A549 (cell line): Measurements from ENCODE around the gene PNMT. TPM values are rescaled to one million over a fixed set of nuclear protein-coding genes. Genes with fewer than 3 reads are reported as not detected.
A peak's percentile ranks its signal among the peaks of the same experiment; 100 is the strongest.

Experiments
- ATAC-seq, 2 experiments: fragments of 200-7000 bp in 1 of 2; fragments of >200 bp in 1 of 2; cut with Nextera tagmentation in 1 of 2; cut with Tn5 transposase in 1 of 2; 3 replicates each; pipeline versions ENCODE4 v1.8.0 to v1.9.1; 2018 to 2020; ENCODE audit warnings: mild to moderate bottlenecking in 1 of 2, moderate library complexity in 1 of 2
- CTCF ChIA-PET: fragments of 300-600 bp; sonication (Branson Sonifier 250); formaldehyde crosslinking; extraction: SDS; loops from one replicate; lab custom pipeline; 2021; ENCODE audit warnings: antibody characterized with exemption, inconsistent platforms; lab: Yijun Ruan, JAX
- POLR2A ChIA-PET: fragments of 350-600 bp; formaldehyde crosslinking; extraction: SDS; loops from one replicate; lab custom pipeline; 2021; ENCODE audit warnings: antibody characterized with exemption, inconsistent platforms; lab: Yijun Ruan, JAX
- DNase-seq, 2 experiments: peaks; one replicate each; pipeline versions ENCODE4 v3.0.0 to v3.0.0-alpha.2; 2011 to 2016; ENCODE audit warnings: low read depth in 1 of 2, low spot score in 1 of 2
- FAIRE-seq: peaks from 2 replicates; lab custom pipeline; 2011; peaks lifted over from hg19 to GRCh38; lab: Jason Lieb, UNC
- H3K27ac ChIP-seq, 2 experiments: fragments of >200 bp; sonication (Bioruptor Twin); formaldehyde crosslinking; 3 replicates each; pipeline ENCODE4 v1.5.1; 2016 to 2017
- H3K4me1 ChIP-seq: fragments of >200 bp; sonication (Bioruptor Twin); formaldehyde crosslinking; 3 replicates; pipeline ENCODE4 v1.6.1; 2016
- H3K4me2 ChIP-seq: fragments of >200 bp; sonication (Bioruptor Twin); formaldehyde crosslinking; 3 replicates; pipeline ENCODE4 v1.6.1; 2016
- H3K4me3 ChIP-seq: fragments of >200 bp; sonication (Bioruptor Twin); formaldehyde crosslinking; 3 replicates; pipeline ENCODE4 v1.5.1; 2016
- H3K9me3 ChIP-seq: fragments of >200 bp; sonication (Bioruptor Twin); formaldehyde crosslinking; 3 replicates; pipeline ENCODE4 v1.6.1; 2016
- BCL3 ChIP-seq: fragments of >200 bp; sonication (Bioruptor Twin); formaldehyde crosslinking; IDR thresholded peaks from 3 replicates; pipeline ENCODE4 v1.6.1; 2016
- CHD4 ChIP-seq: fragments of 200-600 bp; sonication (generic); IDR thresholded peaks from 2 replicates; pipeline ENCODE4 v1.6.1; 2016; ENCODE audit warnings: antibody characterized with exemption, mild to moderate bottlenecking, borderline replicate concordance
- EP300 ChIP-seq, 2 experiments: fragments of >200 bp; sonication (Bioruptor Twin); formaldehyde crosslinking; IDR thresholded peaks; 2 replicates in 1 of 2; 3 replicates in 1 of 2; pipeline ENCODE4 v1.6.1; 2016 to 2017
- HMGXB4 ChIP-seq: fragments of 250-450 bp; sonication (Bioruptor Pico); IDR thresholded peaks from 2 replicates; pipeline ENCODE4 v1.5.0; 2021; ENCODE audit warnings: mild to moderate bottlenecking, moderate library complexity, borderline replicate concordance
- JUN ChIP-seq, 2 experiments: fragments of >200 bp; sonication (Bioruptor Twin); formaldehyde crosslinking; IDR thresholded peaks; 2 replicates in 1 of 2; 3 replicates in 1 of 2; pipeline ENCODE4 v1.6.1; 2016 to 2017
- MAX ChIP-seq: IDR thresholded peaks from 2 replicates; pipeline ENCODE4 v1.6.1; 2012
- MAZ ChIP-seq: fragments of 150-350 bp; IDR thresholded peaks from 2 replicates; pipeline ENCODE4 v1.6.1; 2014; ENCODE audit warnings: antibody characterized with exemption, low read depth, low read length, borderline replicate concordance
- MYC ChIP-seq: IDR thresholded peaks from 2 replicates; pipeline ENCODE4 v1.6.1; 2012; ENCODE audit warnings: mild to moderate bottlenecking, inconsistent platforms, low read length, improper control_type of control experiment, borderline replicate concordance
- NPAS2 ChIP-seq: fragments of 250-450 bp; sonication (Bioruptor Pico); IDR thresholded peaks from 2 replicates; pipeline ENCODE4 v1.8.0; 2022; ENCODE audit warnings: mild to moderate bottlenecking, moderate library complexity, borderline replicate concordance
- NR3C1 ChIP-seq: fragments of >200 bp; sonication (Bioruptor Twin); formaldehyde crosslinking; IDR thresholded peaks from 3 replicates; pipeline ENCODE4 v1.6.1; 2017
- PHF8 ChIP-seq: fragments of 200-600 bp; sonication (generic); IDR thresholded peaks from 2 replicates; pipeline ENCODE4 v1.6.1; 2016; ENCODE audit warnings: low read depth, mild to moderate bottlenecking, antibody characterized with exemption, moderate library complexity, borderline replicate concordance
- RAD21 ChIP-seq, 2 experiments: fragments of >200 bp in 1 of 2; sonication (Bioruptor Twin) in 1 of 2; formaldehyde crosslinking in 1 of 2; IDR thresholded peaks in 1 of 2; conservative IDR thresholded peaks in 1 of 2; 2 replicates in 1 of 2; 3 replicates in 1 of 2; pipeline ENCODE4 v1.6.1; 2012 to 2018; ENCODE audit warnings: inconsistent platforms in 1 of 2
- RARB ChIP-seq: fragments of 250-450 bp; sonication (Bioruptor Pico); IDR thresholded peaks from 2 replicates; pipeline ENCODE4 v1.8.0; 2021; ENCODE audit warnings: mild to moderate bottlenecking, moderate library complexity
- SREBF2 ChIP-seq: fragments of 450-650 bp; IDR thresholded peaks from 2 replicates; pipeline ENCODE4 v1.6.1; 2014; ENCODE audit warnings: mild to moderate bottlenecking, moderate library complexity
- ZFP36 ChIP-seq: fragments of 450-650 bp; IDR thresholded peaks from 2 replicates; pipeline ENCODE4 v1.6.1; 2014; ENCODE audit warnings: borderline replicate concordance; ENCODE audit not compliant: partially characterized antibody
- ZNF302 ChIP-seq: fragments of 250-450 bp; sonication (Bioruptor Pico); IDR thresholded peaks from 2 replicates; pipeline ENCODE4 v1.9.0; 2021; ENCODE audit warnings: inconsistent platforms, mild to moderate bottlenecking, moderate library complexity
- ZSCAN20 ChIP-seq: fragments of 250-450 bp; sonication (Bioruptor Pico); IDR thresholded peaks from 2 replicates; pipeline ENCODE4 v1.8.0; 2022; ENCODE audit warnings: mild to moderate bottlenecking, moderate library complexity
- WGBS: methylation state at CpG from one replicate; pipeline ENCODE4 v1.1.6; 2017; ENCODE audit errors: missing lambda C conversion rate; 5-methylcytosine and 5-hydroxymethylcytosine counted together
- polyA plus RNA-seq, 4 experiments: library from polyadenylated mRNA; depleted of rRNA in 3 of 4; stranded (reverse); fragments of >200 nt; fragmentation: RNase III in 1 of 4; extraction: RNeasy Plus Mini Kit Qiagen cat#74134 plus additional on column Dnase treatment in 1 of 4; gene quantifications; 2 replicates in 3 of 4; 3 replicates in 1 of 4; pipeline ENCODE4 v1.2.3, GENCODE V29; 2011 to 2017

PNMT gene
- polyA plus RNA-seq, 2 of the 4 experiments (the other 2 are of a cell fraction): not detected

- TF ChIP-seq HMGXB4 (CRISPR knock-in tag) (no peak), BCL3 (0 out of 3 replicates have a peak, but pooled peaks have one; percentile 8), MYC (no peak), JUN (IDR thresholded peaks at IDR 0.05) (peak in 1 of 2 experiments; percentile 75; a peak in 2 of 5 replicates)
Observed at GRCh38 chr17:39700148-39700987, 32.1 kb downstream of the PNMT start (continued).

GRCh38 chr17:39701012-39701783, 32.9 kb downstream of the PNMT start:
- FAIRE-seq: no peak
- peak overlapping the region; percentile 81 for H3K4me2 ChIP-seq
- TF ChIP-seq CHD4: no peak
- no peak for TF ChIP-seq NPAS2 (CRISPR knock-in tag)
- no peak for TF ChIP-seq MAZ
- no peak for TF ChIP-seq NR3C1
- no peak for TF ChIP-seq ZSCAN20 (CRISPR knock-in tag)
- no peak for TF ChIP-seq ZFP36
- no peak for TF ChIP-seq MAX
- no peak for TF ChIP-seq RAD21 (conservative IDR thresholded peaks at IDR 0.05 in 1 of 2, IDR thresholded peaks at IDR 0.05 in 1 of 2)
- TF ChIP-seq EP300 (IDR thresholded peaks at IDR 0.05): no peak
- no peak for TF ChIP-seq PHF8
- TF ChIP-seq SREBF2: no peak
- no peak for TF ChIP-seq ZNF302 (CRISPR knock-in tag)
- no peak for TF ChIP-seq JUN (IDR thresholded peaks at IDR 0.05)
- TF ChIP-seq RARB (CRISPR knock-in tag): no peak
- TF ChIP-seq, all 56 proteins: peak for 0
- CTCF ChIA-PET: interaction anchor here (0.6 to 50.7 kb wide), 12 partner anchors 9 to 129 kb away, joined by 3 to 1391 read pairs (median 8); partner anchors contain the start of genes MIEN1, PNMT, PPP1R1B and STARD3
- peak overlapping the region; percentile 79 to 97 for H3K27ac ChIP-seq
- WGBS: 61% methylated on average over 10 of the region's 10 CpGs
- H3K4me1 ChIP-seq: peaks cover 64% of the 10 kb centered on the region
- H3K4me3 ChIP-seq: peak overlapping the region; percentile 78
- POLR2A ChIA-PET: interaction anchor here (2.6 to 2.7 kb wide), 2 partner anchors 13 to 29 kb away, joined by 42 to 60 read pairs; partner anchors contain the start of genes MIEN1 and PGAP3
- ATAC-seq (peak in 1 of 2 experiments; percentile 8; a peak in 2 of 6 replicates), DNase-seq (peak; percentile 36 to 65)
- H3K9me3 ChIP-seq: no peaks in the 10 kb centered on the region
